MM.1S (cell line): ENCODE measurements around the gene ITGB5.
A peak's percentile ranks its signal among the peaks of the same experiment; 100 is the strongest.

Experiments used
- DNase-seq: peaks from one replicate; pipeline ENCODE4 v3.0.0-alpha.2; 2015
- H2AFZ ChIP-seq: fragments of 300-600 bp; sonication (generic); 2 replicates; pipeline ENCODE4 v1.6.0; 2016; ENCODE audit warnings: antibody characterized with exemption, low read length
- H3F3A ChIP-seq: fragments of 300-600 bp; sonication (generic); 2 replicates; pipeline ENCODE4 v1.6.1; 2016; ENCODE audit warnings: mild to moderate bottlenecking, antibody characterized with exemption, low read length, moderate library complexity, mixed read lengths; ENCODE audit not compliant: insufficient read depth
- H3K27ac ChIP-seq: fragments of 300-600 bp; sonication (generic); 2 replicates; pipeline ENCODE4 v1.5.1; 2016; ENCODE audit warnings: mild to moderate bottlenecking, low read length
- H3K27me3 ChIP-seq: fragments of 300-600 bp; sonication (generic); replicated peaks from 2 replicates; pipeline ENCODE4 v1.6.0; 2016; ENCODE audit warnings: low read length; ENCODE audit not compliant: insufficient read depth
- H3K36me3 ChIP-seq: fragments of 300-600 bp; sonication (generic); replicated peaks from 2 replicates; pipeline ENCODE4 v1.6.1; 2016; ENCODE audit warnings: mild to moderate bottlenecking, low read length, mixed read lengths; ENCODE audit not compliant: insufficient read depth
- H3K4me1 ChIP-seq: fragments of 300-600 bp; sonication (generic); 2 replicates; pipeline ENCODE4 v1.6.1; 2016; ENCODE audit warnings: low read length, mixed read lengths
- H3K4me2 ChIP-seq: fragments of 300-600 bp; sonication (generic); 2 replicates; pipeline ENCODE4 v1.6.0; 2016; ENCODE audit warnings: low read depth, low read length
- H3K4me3 ChIP-seq: fragments of 300-600 bp; sonication (generic); 2 replicates; pipeline ENCODE4 v1.5.1; 2016; ENCODE audit warnings: low read length, mixed read lengths
- H3K79me2 ChIP-seq: fragments of 300-600 bp; sonication (generic); 2 replicates; pipeline ENCODE4 v1.6.1; 2016; ENCODE audit warnings: mixed run types, low read length, mixed read lengths
- H3K9ac ChIP-seq: fragments of 300-600 bp; sonication (generic); 2 replicates; pipeline ENCODE4 v1.6.1; 2016; ENCODE audit warnings: low read length, mixed read lengths
- H3K9me2 ChIP-seq: fragments of 300-600 bp; sonication (generic); replicated peaks from 2 replicates; pipeline ENCODE4 v1.6.1; 2016; ENCODE audit warnings: mild to moderate bottlenecking, low read length, mixed read lengths; ENCODE audit not compliant: insufficient read depth
- H3K9me3 ChIP-seq: fragments of 300-600 bp; sonication (generic); replicated peaks from 2 replicates; pipeline ENCODE4 v1.6.1; 2016; ENCODE audit warnings: mild to moderate bottlenecking, low read length, mixed read lengths; ENCODE audit not compliant: insufficient read depth
- H4K20me1 ChIP-seq: fragments of 300-600 bp; sonication (generic); 2 replicates; pipeline ENCODE4 v1.6.1; 2016; ENCODE audit warnings: mild to moderate bottlenecking, low read length, moderate library complexity, mixed read lengths; ENCODE audit not compliant: insufficient read depth
- EZH2 ChIP-seq: fragments of 300-600 bp; sonication (generic); optimal IDR thresholded peaks from 2 replicates; pipeline ENCODE3; 2017; ENCODE audit warnings: low read depth, mild to moderate bottlenecking, antibody characterized with exemption, low read length, mixed read lengths
- EZH2phosphoT487 ChIP-seq: fragments of 300-600 bp; sonication (generic); IDR thresholded peaks from 2 replicates; pipeline ENCODE4 v1.6.1; 2018; ENCODE audit warnings: antibody characterized with exemption, low read length
- TF ChIP-seq, protein P1 (sequence below): fragments of 300-600 bp; sonication (generic); IDR thresholded peaks from 2 replicates; pipeline ENCODE4 v1.5.1; 2016; ENCODE audit warnings: antibody characterized with exemption, low read length, mixed read lengths

The ITGB5 gene

GRCh38 chr3:124836448-124836847, 50.7 kb downstream of the ITGB5 start:
- no peaks in the 10 kb centered on the region for H3K9me3 ChIP-seq
- H3K27me3 ChIP-seq = no peaks in the 10 kb centered on the region
- peaks cover 30% of the 10 kb centered on the region for H3K4me1 ChIP-seq
- no peak overlapping the region for H3K4me3 ChIP-seq
- 0 out of 2 replicates have a peak, but pooled peaks cover 5% of the 10 kb centered on the region for H3K36me3 ChIP-seq
- peak overlapping the region; percentile 86; the same call in 1 of the 2 replicates for H3K9ac ChIP-seq
- no peak overlapping the region for H2AFZ ChIP-seq
- H3F3A ChIP-seq = peaks cover 23% of the 10 kb centered on the region
- no peaks in the 10 kb centered on the region for H4K20me1 ChIP-seq
- H3K79me2 ChIP-seq = peaks cover 11% of the 10 kb centered on the region; the same call in 1 of the 2 replicates
- peak overlapping the region; percentile 99; the same call in 1 of the 2 replicates for H3K27ac ChIP-seq
- DNase-seq = no peak
- peak overlapping the region; percentile 99; the same call in 1 of the 2 replicates for H3K4me2 ChIP-seq
- TF ChIP-seq EZH2phosphoT487 (no peak), EZH2 (no peak)
- TF ChIP-seq, protein P1, sequence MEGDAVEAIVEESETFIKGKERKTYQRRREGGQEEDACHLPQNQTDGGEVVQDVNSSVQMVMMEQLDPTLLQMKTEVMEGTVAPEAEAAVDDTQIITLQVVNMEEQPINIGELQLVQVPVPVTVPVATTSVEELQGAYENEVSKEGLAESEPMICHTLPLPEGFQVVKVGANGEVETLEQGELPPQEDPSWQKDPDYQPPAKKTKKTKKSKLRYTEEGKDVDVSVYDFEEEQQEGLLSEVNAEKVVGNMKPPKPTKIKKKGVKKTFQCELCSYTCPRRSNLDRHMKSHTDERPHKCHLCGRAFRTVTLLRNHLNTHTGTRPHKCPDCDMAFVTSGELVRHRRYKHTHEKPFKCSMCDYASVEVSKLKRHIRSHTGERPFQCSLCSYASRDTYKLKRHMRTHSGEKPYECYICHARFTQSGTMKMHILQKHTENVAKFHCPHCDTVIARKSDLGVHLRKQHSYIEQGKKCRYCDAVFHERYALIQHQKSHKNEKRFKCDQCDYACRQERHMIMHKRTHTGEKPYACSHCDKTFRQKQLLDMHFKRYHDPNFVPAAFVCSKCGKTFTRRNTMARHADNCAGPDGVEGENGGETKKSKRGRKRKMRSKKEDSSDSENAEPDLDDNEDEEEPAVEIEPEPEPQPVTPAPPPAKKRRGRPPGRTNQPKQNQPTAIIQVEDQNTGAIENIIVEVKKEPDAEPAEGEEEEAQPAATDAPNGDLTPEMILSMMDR = no peak
- H3K9me2 ChIP-seq = no peaks in the 10 kb centered on the region

DNA sequence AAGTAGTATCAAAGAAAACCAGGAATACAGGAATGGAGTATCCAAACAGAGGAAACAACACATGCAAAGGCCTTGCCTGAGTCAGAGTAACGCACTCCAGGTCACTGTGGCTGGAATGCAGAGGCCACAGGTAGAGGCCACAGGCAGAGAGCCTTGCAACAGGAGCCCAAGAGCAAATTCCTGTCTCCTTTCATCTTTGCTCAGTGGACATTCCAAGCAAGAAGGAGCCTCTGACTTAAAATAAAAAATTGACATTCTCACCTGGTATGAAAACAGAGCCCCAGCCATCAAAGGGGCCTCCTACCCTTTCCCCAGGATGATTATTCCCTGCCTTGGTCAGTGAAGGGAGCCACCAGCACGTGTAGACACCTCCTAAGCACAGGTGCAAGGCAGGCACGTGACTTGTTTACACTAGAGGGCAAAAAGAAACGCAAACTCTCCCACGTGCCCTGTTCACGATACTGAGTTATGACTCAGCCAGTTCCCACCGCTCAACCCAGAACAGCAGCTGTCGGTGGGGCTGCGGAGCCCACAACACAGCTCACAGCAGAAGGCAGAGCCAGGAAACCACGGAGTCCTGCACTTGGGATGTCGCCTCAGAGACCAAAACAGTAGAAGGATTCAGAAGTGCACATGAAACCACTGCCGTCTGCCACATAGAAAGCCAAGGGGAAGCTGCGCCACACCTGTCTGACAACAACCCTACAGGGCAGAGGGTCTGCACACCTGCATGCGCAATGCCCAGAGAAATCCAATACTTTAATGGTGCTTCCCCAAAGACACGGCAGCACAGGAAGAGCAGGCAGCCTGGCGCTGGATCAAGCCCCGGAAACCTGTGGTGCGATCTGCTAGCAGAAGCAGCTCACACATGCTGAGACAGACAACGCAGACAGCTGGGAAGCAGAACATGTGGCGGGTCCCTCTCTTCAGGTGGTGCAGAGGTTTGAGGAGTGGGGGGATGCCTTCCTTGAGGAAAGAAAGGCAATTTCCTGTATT, 52.1 kb downstream of the ITGB5 start:
- H3K4me2 ChIP-seq = peak overlapping the region; percentile 99
- H3K4me1 ChIP-seq = peaks cover 30% of the 10 kb centered on the region
- peaks cover 23% of the 10 kb centered on the region for H3F3A ChIP-seq
- peak; percentile 98 for DNase-seq
- TF ChIP-seq EZH2 = no peak
- TF ChIP-seq, protein P1 = peak; percentile 14; the same call in 1 of the 2 replicates
- no peaks in the 10 kb centered on the region for H3K9me2 ChIP-seq
- peaks cover 11% of the 10 kb centered on the region; the same call in 1 of the 2 replicates for H3K79me2 ChIP-seq
- no peaks in the 10 kb centered on the region for H3K9me3 ChIP-seq
- H3K27me3 ChIP-seq = no peaks in the 10 kb centered on the region
- no peaks in the 10 kb centered on the region for H4K20me1 ChIP-seq
- peak overlapping the region; percentile 59 for H2AFZ ChIP-seq
- peak overlapping the region; percentile 86 for H3K9ac ChIP-seq
- 0 out of 2 replicates have a peak, but pooled peaks cover 4% of the 10 kb centered on the region for H3K36me3 ChIP-seq
- H3K4me3 ChIP-seq = peak overlapping the region; percentile 64
- H3K27ac ChIP-seq = peak overlapping the region; percentile 99

GRCh38 chr3:124833710-124834332, 53.3 kb downstream of the ITGB5 start:
- Histone ChIP-seq H3K9me2 (no peaks in the 10 kb centered on the region), H3K9me3 (no peaks in the 10 kb centered on the region), H3K27me3 (no peaks in the 10 kb centered on the region), H2AFZ (no peak overlapping the region), H3K4me2 (no peak overlapping the region), H3K9ac (no peak overlapping the region), H3K79me2 (peaks cover 11% of the 10 kb centered on the region; the same call in 1 of the 2 replicates), H3K36me3 (no peaks in the 10 kb centered on the region), H3K27ac (no peak overlapping the region), H3F3A (peaks cover 23% of the 10 kb centered on the region), H3K4me3 (no peak overlapping the region), H4K20me1 (no peaks in the 10 kb centered on the region), H3K4me1 (peaks cover 30% of the 10 kb centered on the region)
- DNase-seq = no peak
- no peak for TF ChIP-seq EZH2phosphoT487
